ENCODE measurements around the gene CYP24A1. TPM values are rescaled to one million over a fixed set of nuclear protein-coding genes. Genes with fewer than 3 reads are reported as not detected.

The CYP24A1 gene
- total RNA-seq, 4 donors from 2014 or later, result 0.69 TPM; not detected in 3

- H3K36me3 ChIP-seq, result no peaks in the 10 kb centered on the region
- peaks cover 11% of the 10 kb centered on the region for H3K27me3 ChIP-seq
- no peaks in the 10 kb centered on the region for H3K4me1 ChIP-seq
- no peak overlapping the region for H3K4me3 ChIP-seq
- no peak for ATAC-seq
- no peak overlapping the region for H3K27ac ChIP-seq
- H3K9me3 ChIP-seq, result no peaks in the 10 kb centered on the region
- WGBS, 2 donors (ENCODE audit: low coverage in 1 of 2), result 42 to 43% methylated on average over 2 of the region's 2 CpGs
- TF ChIP-seq CTCF (IDR thresholded peaks at IDR 0.05), result no peak
- no peak for TF ChIP-seq POLR2AphosphoS5 (IDR thresholded peaks at IDR 0.05)
- no peak for TF ChIP-seq POLR2A (IDR thresholded peaks at IDR 0.05)
- TF ChIP-seq EP300 (IDR thresholded peaks at IDR 0.05), result no peak
Observed at GRCh38 chr20:54151075-54151439, 22.7 kb downstream of the CYP24A1 start.

DNA sequence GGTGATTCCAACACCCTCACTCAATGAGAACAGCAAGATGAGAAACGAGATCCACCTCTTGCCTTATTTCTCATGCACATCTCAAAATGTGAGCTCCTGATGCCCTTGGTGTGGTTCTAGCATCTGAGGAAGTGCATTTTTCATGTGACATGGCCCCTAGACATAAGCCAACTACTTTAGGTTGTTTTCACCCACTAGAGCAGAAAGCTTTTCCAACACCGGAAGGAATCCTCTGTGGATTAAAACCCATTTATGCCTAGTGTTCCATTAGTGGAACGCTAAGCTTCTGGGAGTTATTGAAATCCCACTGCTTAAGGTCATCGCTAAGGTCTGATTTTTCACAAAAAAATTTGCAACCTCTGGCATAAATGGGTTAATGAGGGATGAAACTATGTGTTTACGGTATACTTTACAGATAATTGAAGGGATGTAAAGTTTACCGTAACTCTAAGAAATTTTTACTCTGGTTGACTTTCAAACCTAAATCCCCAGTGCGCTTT lies 24.0 kb downstream of the CYP24A1 start:
- 81 to 90% methylated on average over 4 to 6 of the region's 7 CpGs for WGBS, 2 donors (ENCODE audit: low coverage in 1 of 2)
- no peaks in the 10 kb centered on the region for H3K9me3 ChIP-seq
- H3K27ac ChIP-seq, result no peak overlapping the region
- no peaks in the 10 kb centered on the region for H3K4me1 ChIP-seq
- H3K27me3 ChIP-seq, result peaks cover 11% of the 10 kb centered on the region
- H3K36me3 ChIP-seq, result no peaks in the 10 kb centered on the region
- no peak for ATAC-seq
- H3K4me3 ChIP-seq, result no peak overlapping the region
- TF ChIP-seq EP300 (IDR thresholded peaks at IDR 0.05) (no peak), POLR2A (IDR thresholded peaks at IDR 0.05) (no peak), CTCF (IDR thresholded peaks at IDR 0.05) (no peak), POLR2AphosphoS5 (IDR thresholded peaks at IDR 0.05) (no peak)

DNA sequence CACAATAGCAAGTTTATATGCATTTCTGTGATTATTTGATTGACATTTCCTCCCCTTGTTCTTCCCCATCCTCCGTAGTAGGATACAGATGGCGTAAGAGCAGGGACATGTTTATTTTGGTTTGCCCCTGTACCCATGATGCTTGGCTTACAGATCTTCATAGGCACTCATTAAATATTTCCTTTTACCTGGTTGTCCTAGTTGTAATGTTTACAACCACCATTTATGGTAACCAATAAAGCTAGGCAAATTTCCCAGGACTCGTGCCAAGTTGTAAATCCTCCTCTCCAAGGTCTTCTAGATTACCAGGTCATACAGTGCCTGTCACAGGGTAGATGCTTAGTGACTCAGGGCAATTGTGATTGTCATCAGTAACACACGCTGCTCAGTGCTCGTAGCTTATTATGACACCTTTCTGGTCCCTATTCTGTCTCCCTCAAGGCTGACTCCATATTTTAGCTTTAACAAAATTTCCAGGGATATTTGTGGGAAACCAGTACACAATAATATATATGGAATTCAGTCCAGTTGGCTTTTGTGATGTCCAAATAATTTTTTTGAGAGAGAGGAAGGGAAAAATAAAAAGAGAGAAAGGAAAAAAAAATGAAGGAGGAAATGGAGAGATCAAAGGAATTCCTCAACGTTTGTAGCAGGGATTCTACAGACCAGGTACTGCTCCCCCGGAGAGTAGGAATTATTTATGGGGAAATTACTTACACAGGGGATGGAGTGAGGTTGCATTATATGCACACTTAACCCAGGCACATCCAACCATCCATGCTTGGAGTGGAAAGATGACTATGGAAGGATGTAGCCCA lies 24.6 kb downstream of the CYP24A1 start:
- Histone ChIP-seq H3K27me3 (peaks cover 11% of the 10 kb centered on the region), H3K27ac (no peak overlapping the region), H3K36me3 (no peaks in the 10 kb centered on the region), H3K4me1 (no peaks in the 10 kb centered on the region), H3K4me3 (no peak overlapping the region), H3K9me3 (no peaks in the 10 kb centered on the region)
- WGBS, 2 donors (ENCODE audit: low coverage in 1 of 2), result 29 to 40% methylated on average over 3 to 7 of the region's 7 CpGs
- ATAC-seq, result no peak
- TF ChIP-seq CTCF (IDR thresholded peaks at IDR 0.05) (no peak), EP300 (IDR thresholded peaks at IDR 0.05) (no peak), POLR2A (IDR thresholded peaks at IDR 0.05) (no peak), POLR2AphosphoS5 (IDR thresholded peaks at IDR 0.05) (no peak)

GRCh38 chr20:54146672-54147071 lies 27.1 kb downstream of the CYP24A1 start:
- Histone ChIP-seq H3K27ac (no peak overlapping the region), H3K9me3 (peaks cover 0 to 5% (median 0%) of the 10 kb centered on the region in 3 donors), H3K4me3 (no peak overlapping the region), H3K4me1 (no peaks in the 10 kb centered on the region), H3K36me3 (no peaks in the 10 kb centered on the region), H3K27me3 (peaks cover 16% of the 10 kb centered on the region)
- no peak for TF ChIP-seq POLR2A (IDR thresholded peaks at IDR 0.05)
- no peak for TF ChIP-seq POLR2AphosphoS5 (IDR thresholded peaks at IDR 0.05)
- TF ChIP-seq EP300 (IDR thresholded peaks at IDR 0.05), result no peak
- no peak for TF ChIP-seq CTCF (IDR thresholded peaks at IDR 0.05)
- 60 to 85% methylated on average over 1 of the region's 1 CpG for WGBS, 2 donors (ENCODE audit: low coverage in 1 of 2)
- no peak for ATAC-seq

All from gastroesophageal sphincter (tissue), 4 donors.